Mucosa of stomach (tissue), 1 donor: ENCODE results near the gene IGFN1.
"Not testable (repeated sequence)": the region's sequence is repeated elsewhere in the genome, so short reads cannot be mapped to it uniquely, and the experiment has no call there.

Source experiments
- H3K27me3 ChIP-seq: one replicate; pipeline ENCODE4 v1.7.0; 2013; ENCODE audit warnings: mild to moderate bottlenecking, low read length; ENCODE audit not compliant: control insufficient read depth, insufficient read depth
- H3K36me3 ChIP-seq: one replicate; pipeline ENCODE4 v1.7.0; 2013; ENCODE audit warnings: low read length; ENCODE audit not compliant: control insufficient read depth, insufficient read depth
- H3K4me1 ChIP-seq: one replicate; pipeline ENCODE4 v1.7.0; 2013; ENCODE audit warnings: mild to moderate bottlenecking, low read length; ENCODE audit not compliant: control insufficient read depth, insufficient read depth
- H3K4me3 ChIP-seq: one replicate; pipeline ENCODE4 v1.7.0; 2013; ENCODE audit warnings: low read length
- H3K9ac ChIP-seq: one replicate; pipeline ENCODE4 v1.7.0; 2013; ENCODE audit warnings: mild to moderate bottlenecking, low read length, moderate library complexity
- H3K9me3 ChIP-seq: one replicate; pipeline ENCODE4 v1.7.0; 2013; ENCODE audit warnings: mild to moderate bottlenecking, low read length, moderate library complexity; ENCODE audit not compliant: control insufficient read depth
- donor health status: Pancreatic carcinoma.

IGFN1 gene

DNA sequence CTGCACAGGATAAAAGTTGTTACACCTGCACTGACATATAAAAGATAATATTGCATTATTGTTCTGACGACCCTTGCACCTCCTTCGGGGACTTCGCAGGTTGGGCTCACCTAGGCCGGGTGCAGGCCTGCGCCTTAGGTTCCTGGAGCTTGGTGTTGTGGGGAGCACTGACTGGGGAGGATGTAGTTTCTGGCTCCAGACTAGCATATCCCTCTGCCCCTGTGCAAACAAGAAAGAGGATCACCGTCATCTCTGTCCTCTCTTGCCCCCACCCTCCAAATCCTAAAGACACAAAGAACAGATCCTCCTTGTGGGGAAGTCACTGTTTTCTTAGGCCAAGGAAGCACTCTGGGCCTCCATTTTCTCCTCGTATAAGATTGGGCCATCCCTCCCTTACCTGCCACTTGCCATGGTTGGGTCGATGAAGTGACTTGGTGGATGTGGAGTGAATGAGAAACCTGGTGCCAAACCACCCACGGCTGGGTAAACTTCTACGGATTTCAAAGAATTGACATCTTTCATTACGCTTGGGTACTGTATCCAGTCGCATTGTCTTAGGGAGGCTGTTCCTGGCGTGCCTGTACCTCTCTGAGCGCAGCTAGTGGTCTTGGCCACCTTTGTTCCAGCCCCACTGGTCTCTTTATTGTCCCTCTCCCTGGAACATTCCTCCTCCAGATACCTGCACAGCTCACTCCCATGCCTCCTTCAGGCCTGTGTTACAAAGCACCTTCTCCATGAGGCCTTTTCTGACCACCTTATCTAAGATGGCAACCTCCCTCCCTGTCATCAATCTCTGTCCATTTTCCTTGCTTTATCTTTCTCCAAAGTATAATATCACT lies 58.3 kb downstream of the IGFN1 start:
- H3K27me3 ChIP-seq = peaks cover 3% of the 10 kb centered on the region
- H3K36me3 ChIP-seq = no peaks in the 10 kb centered on the region
- H3K4me1 ChIP-seq = peaks cover 8% of the 10 kb centered on the region
- H3K9me3 ChIP-seq = no peaks in the 10 kb centered on the region
- no peak overlapping the region for H3K9ac ChIP-seq
- H3K4me3 ChIP-seq = no peak overlapping the region

DNA sequence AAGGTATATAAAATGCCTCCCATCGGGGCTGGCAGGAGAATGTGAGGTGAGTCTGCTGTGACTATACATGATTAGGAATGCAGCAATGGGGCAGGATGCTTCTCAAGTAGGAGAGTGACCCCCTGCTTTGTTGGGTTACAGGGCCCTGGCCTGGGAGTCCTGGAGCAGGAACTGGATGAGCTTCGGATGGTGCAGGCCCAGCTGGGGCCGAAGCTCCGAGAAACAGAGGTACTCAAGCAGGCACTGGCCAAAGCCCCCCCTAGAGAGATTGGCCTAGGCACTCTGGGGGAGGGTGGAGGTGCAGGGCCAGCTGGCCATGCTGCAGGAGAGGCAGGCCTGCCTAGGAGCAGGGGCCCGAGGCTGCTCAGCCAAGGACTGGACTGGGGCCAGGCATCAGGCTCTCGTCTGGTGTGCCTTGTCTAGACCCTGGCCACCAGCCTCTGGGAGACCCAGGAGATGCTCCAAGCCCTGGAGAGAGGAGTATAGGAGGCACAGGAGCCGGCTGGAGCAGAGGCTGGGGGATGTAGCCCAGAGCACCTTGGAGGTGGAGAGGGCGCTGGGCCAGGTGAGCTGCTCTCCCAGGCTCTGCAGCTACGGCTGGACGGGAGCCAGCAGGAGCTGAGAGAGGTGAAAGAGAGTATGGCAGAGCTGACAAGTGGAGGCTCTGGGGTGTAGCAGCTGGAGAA lies 59.8 kb downstream of the IGFN1 start:
- Histone ChIP-seq H3K4me3 (no peak overlapping the region), H3K27me3 (peaks cover 3% of the 10 kb centered on the region), H3K9me3 (no peaks in the 10 kb centered on the region), H3K36me3 (no peaks in the 10 kb centered on the region), H3K4me1 (peaks cover 8% of the 10 kb centered on the region), H3K9ac (no peak overlapping the region)

GRCh38 chr1:201251411-201251810 lies 60.8 kb downstream of the IGFN1 start:
- no peak overlapping the region for H3K9ac ChIP-seq
- H3K4me1 ChIP-seq = peaks cover 8% of the 10 kb centered on the region
- no peaks in the 10 kb centered on the region for H3K9me3 ChIP-seq
- peaks cover 3% of the 10 kb centered on the region for H3K27me3 ChIP-seq
- no peak overlapping the region for H3K4me3 ChIP-seq
- no peaks in the 10 kb centered on the region for H3K36me3 ChIP-seq

- peaks cover 8% of the 10 kb centered on the region for H3K4me1 ChIP-seq
- peaks cover 3% of the 10 kb centered on the region for H3K27me3 ChIP-seq
- H3K4me3 ChIP-seq = no peak overlapping the region
- no peaks in the 10 kb centered on the region for H3K36me3 ChIP-seq
- H3K9me3 ChIP-seq = no peaks in the 10 kb centered on the region
- H3K9ac ChIP-seq = no peak overlapping the region
Observed at GRCh38 chr1:201251851-201252430, 61.3 kb downstream of the IGFN1 start.

DNA sequence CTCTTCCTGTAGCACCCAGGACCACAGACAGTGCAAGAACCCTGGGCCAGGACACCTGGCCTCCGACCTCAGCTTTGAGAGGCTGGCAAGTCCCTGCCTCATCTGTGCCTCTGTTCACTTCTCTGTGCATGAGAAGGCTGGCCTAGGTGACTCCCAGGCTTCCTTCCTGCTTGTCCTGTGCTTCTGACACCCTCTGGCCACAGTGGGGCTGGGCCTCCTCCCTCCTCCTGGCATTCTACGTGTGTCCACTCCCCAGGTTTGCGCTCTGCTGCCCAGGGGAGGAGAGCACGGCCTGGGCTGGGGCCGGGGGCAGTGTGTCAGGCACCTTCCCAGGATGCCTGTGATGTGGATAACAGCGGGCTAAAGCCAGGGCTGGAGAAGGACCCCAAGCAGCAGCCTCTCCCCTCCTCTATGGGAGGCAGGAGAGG lies 62.3 kb downstream of the IGFN1 start:
- Histone ChIP-seq H3K4me1 (peaks cover 8% of the 10 kb centered on the region), H3K36me3 (no peaks in the 10 kb centered on the region), H3K9me3 (no peaks in the 10 kb centered on the region), H3K4me3 (no peak overlapping the region), H3K9ac (no peak overlapping the region), H3K27me3 (peaks cover 3% of the 10 kb centered on the region)

DNA sequence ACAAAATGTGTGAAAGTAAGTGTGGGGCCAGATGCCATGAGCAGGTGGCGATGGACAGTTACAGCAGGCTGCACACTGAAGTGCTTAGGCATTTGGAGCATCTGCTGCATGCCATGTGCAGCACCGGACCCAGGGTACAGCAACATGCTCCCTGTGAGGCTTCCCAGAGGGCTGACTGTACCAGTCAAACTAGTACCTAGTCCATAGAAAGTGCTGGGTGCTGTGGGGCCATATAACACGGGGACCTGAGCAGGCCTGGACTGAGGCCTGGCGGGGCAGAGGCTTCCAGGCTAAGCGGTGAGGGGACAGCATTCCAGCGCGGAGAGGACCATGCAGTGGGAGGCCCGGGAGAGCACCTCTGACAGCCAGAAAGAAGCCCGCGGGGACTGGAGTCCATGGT lies 62.8 kb downstream of the IGFN1 start:
- Histone ChIP-seq H3K9me3 (no peaks in the 10 kb centered on the region), H3K36me3 (no peaks in the 10 kb centered on the region), H3K4me1 (peaks cover 8% of the 10 kb centered on the region), H3K9ac (no peak overlapping the region), H3K27me3 (peaks cover 3% of the 10 kb centered on the region), H3K4me3 (no peak overlapping the region)

DNA sequence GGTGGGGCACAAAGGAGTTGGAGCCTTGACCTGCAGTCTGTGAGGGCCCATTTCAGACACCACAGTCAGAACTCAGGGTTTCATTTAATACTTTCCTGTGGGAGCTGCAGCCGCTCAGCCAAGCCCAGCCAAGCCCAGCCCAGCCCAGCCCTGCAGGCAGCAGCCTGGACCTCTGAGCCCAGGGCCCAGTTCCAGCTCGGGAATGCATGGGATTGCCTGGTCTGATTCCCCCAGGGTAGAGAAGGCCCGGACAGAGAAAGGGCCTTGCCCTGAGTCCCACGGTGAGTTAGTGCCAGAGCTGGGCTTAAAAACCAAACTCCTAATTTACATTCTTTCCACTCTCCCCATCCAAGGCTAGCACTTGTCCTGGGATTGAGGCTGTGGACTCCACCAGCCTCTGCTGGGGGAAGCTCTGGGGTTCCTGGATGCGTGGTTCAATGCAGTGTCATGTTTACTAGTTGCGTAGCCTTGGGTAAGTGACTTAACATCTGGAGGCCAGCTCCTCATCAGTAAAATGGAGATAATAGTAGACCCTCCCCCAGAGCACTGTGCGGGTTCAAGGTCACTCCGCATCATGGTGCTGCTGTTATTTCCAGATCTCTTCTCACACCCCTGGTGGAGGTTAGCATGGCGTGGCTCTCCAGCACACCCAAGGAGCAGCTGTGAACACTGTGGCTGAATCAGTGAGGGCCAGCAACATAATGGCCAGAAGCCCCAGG lies 63.4 kb downstream of the IGFN1 start:
- Histone ChIP-seq H3K4me3 (no peak overlapping the region), H3K27me3 (peaks cover 3% of the 10 kb centered on the region), H3K9ac (no peak overlapping the region), H3K4me1 (peaks cover 8% of the 10 kb centered on the region), H3K9me3 (no peaks in the 10 kb centered on the region), H3K36me3 (no peaks in the 10 kb centered on the region)

DNA sequence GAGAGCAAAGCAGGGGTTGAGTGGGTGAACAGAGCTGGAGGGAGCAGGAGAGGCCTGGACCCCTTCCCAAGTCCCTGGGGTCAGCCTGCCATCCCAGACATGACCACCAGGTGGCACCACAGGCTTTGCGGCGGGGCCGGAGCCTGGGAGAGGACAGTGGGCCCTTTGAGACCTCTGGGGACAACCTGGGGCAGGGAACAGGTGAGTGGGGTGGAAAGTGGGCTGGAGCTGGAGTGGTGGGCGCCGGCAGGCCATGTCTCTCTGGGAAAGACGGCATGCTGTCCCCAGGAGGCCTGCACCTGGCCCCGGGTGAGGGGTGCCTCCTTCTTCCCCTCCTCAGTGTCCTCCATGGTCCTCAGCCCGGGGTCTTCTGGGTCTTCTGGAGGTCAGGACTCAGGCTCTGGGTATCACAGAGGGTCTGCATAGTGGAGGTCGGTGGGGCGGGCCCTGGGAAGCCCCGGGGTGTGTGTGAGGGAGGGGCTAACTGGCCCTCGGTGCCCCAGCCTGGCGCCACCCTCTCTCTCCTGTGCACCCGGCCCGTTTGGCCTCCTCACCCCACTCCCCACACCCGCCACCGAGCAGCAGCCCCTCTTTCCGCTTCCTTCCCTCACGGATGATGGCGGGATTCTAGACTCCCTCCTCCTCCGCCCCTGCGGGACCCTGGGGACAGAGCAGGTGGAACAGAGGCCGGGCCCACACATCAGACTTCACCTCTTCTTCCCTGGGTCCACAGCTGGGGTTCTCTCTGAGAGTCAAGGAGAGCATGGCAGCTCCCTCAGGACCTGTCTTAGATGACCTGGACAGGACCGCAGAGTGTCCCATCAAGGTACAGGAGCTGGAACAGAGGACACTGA lies 64.2 kb downstream of the IGFN1 start:
- H3K9ac ChIP-seq = no peak overlapping the region
- H3K4me1 ChIP-seq = peaks cover 10% of the 10 kb centered on the region
- H3K9me3 ChIP-seq = no peaks in the 10 kb centered on the region
- H3K36me3 ChIP-seq = no peaks in the 10 kb centered on the region
- no peak overlapping the region for H3K4me3 ChIP-seq
- H3K27me3 ChIP-seq = peaks cover 8% of the 10 kb centered on the region

DNA sequence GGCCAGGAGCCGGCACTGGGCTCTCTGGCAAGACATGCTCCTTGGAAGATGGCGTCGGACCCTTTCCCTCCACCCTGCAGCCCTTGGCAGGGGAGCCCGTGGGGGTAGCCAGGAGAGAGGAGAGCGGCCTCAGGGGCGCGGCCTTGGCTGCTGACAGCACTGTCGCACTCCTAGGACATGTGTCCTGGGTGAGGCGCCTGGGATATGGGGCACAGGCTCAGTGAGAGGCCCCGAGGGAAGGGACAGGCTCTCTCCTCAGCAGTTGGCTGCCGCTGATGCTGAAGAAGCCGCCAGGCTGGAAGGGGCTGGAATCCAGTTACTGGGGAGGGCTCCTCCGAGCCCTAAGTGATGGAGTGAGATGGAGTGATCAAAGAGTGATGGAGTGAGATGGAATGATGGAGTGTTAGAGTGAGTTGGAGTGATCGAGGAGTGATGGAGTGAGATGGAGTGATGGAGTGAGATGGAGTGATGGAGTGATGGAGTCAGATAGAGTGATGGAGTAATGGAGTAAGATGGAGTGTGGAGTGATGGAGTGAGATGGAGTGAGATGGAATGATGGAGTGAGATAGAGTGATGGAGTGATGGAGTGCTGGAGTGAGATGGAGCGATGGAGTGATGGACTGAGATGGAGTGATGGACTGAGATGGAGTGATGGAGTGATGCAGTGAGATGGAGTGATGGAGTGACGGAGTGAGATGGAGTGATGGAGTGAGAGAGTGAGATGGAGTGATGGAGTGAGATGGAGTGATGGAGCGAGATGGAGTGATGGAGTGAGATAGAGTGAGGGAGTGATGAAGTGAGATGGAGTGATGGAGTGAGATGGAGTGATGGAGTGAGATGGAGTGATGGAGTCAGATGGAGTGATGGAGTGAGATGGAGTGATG lies 65.1 kb downstream of the IGFN1 start:
- Histone ChIP-seq H3K4me3 (no peak overlapping the region), H3K4me1 (peaks cover 14% of the 10 kb centered on the region), H3K9me3 (no peaks in the 10 kb centered on the region), H3K27me3 (peaks cover 10% of the 10 kb centered on the region), H3K36me3 (no peaks in the 10 kb centered on the region), H3K9ac (no peak overlapping the region)

DNA sequence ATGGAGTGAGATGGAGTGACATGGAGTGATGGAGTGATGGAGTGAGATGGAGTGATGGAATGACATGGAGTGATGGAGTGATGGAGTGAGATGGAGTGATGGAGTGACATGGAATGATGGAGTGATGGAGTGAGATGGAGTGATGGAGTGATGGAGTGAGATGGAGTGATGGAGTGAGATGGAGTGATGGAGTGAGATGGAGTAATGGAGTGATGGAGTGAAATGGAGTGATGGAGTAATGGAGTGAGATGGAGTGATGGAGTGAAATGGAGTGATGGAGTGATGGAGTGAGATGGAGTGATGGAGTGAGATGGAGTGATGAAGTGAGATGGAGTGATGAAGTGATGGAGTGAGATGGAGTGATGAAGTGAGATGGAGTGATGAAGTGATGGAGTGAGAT lies 67.5 kb downstream of the IGFN1 start:
- H3K4me1 ChIP-seq = peaks cover 18% of the 10 kb centered on the region
- H3K9ac ChIP-seq, H3K36me3 ChIP-seq, H3K9me3 ChIP-seq, H3K4me3 ChIP-seq: not testable (repeated sequence)
- H3K27me3 ChIP-seq = peaks cover 10% of the 10 kb centered on the region
